ENCODE results near the gene FMN2.

DNA sequence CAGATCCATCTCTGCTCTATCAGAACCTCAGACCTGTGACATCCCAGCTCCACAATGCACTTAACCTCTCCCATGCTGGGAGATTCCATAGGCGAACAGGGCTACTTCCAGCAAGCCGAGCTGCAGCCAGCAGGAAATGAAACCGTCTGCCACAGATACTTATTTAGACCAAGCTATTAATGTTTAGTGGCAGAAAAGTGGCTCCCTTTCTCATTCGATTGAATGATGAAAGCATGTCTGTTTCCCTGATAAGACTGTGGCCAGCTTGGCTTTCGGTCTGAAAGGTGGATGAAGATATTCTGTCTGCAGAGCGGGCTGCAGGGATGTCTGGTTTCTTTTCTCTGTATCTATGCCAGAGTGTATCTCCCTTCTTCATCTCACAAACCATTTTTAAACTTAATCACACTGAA, 373.9 kb downstream of the FMN2 start:
- TF ChIP-seq ZNF501 (tag by site-specific recombination; IDR thresholded peaks at IDR 0.05), result no peak
- TF ChIP-seq ZNF202 (tag by site-specific recombination; IDR thresholded peaks at IDR 0.05; ENCODE audit: borderline replicate concordance), result no peak
- no peak for TF ChIP-seq CTCF (tag by site-specific recombination; IDR thresholded peaks at IDR 0.05)
- TF ChIP-seq ZNF280D (tag by site-specific recombination; IDR thresholded peaks at IDR 0.05), result no peak
- TF ChIP-seq, protein P1, sequence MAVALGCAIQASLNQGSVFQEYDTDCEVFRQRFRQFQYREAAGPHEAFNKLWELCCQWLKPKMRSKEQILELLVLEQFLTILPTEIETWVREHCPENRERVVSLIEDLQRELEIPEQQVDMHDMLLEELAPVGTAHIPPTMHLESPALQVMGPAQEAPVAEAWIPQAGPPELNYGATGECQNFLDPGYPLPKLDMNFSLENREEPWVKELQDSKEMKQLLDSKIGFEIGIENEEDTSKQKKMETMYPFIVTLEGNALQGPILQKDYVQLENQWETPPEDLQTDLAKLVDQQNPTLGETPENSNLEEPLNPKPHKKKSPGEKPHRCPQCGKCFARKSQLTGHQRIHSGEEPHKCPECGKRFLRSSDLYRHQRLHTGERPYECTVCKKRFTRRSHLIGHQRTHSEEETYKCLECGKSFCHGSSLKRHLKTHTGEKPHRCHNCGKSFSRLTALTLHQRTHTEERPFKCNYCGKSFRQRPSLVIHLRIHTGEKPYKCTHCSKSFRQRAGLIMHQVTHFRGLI (tag by site-specific recombination; IDR thresholded peaks at IDR 0.05), result no peak
- TF ChIP-seq, protein P2, sequence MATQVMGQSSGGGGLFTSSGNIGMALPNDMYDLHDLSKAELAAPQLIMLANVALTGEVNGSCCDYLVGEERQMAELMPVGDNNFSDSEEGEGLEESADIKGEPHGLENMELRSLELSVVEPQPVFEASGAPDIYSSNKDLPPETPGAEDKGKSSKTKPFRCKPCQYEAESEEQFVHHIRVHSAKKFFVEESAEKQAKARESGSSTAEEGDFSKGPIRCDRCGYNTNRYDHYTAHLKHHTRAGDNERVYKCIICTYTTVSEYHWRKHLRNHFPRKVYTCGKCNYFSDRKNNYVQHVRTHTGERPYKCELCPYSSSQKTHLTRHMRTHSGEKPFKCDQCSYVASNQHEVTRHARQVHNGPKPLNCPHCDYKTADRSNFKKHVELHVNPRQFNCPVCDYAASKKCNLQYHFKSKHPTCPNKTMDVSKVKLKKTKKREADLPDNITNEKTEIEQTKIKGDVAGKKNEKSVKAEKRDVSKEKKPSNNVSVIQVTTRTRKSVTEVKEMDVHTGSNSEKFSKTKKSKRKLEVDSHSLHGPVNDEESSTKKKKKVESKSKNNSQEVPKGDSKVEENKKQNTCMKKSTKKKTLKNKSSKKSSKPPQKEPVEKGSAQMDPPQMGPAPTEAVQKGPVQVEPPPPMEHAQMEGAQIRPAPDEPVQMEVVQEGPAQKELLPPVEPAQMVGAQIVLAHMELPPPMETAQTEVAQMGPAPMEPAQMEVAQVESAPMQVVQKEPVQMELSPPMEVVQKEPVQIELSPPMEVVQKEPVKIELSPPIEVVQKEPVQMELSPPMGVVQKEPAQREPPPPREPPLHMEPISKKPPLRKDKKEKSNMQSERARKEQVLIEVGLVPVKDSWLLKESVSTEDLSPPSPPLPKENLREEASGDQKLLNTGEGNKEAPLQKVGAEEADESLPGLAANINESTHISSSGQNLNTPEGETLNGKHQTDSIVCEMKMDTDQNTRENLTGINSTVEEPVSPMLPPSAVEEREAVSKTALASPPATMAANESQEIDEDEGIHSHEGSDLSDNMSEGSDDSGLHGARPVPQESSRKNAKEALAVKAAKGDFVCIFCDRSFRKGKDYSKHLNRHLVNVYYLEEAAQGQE (tag by site-specific recombination; IDR thresholded peaks at IDR 0.05), result no peak
- TF ChIP-seq, protein P3, sequence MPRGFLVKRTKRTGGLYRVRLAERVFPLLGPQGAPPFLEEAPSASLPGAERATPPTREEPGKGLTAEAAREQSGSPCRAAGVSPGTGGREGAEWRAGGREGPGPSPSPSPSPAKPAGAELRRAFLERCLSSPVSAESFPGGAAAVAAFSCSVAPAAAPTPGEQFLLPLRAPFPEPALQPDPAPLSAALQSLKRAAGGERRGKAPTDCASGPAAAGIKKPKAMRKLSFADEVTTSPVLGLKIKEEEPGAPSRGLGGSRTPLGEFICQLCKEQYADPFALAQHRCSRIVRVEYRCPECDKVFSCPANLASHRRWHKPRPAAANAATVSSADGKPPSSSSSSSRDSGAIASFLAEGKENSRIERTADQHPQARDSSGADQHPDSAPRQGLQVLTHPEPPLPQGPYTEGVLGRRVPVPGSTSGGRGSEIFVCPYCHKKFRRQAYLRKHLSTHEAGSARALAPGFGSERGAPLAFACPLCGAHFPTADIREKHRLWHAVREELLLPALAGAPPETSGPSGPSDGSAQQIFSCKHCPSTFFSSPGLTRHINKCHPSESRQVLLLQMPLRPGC (tag by site-specific recombination; IDR thresholded peaks at IDR 0.05), result no peak
- no peak for TF ChIP-seq WT1 (tag by site-specific recombination; IDR thresholded peaks at IDR 0.05)
- TF ChIP-seq ZNF23 (tag by site-specific recombination; IDR thresholded peaks at IDR 0.05; ENCODE audit: borderline replicate concordance), result no peak
- no peak for TF ChIP-seq ZNF549 (tag by site-specific recombination; IDR thresholded peaks at IDR 0.05)
- TF ChIP-seq, protein P4, sequence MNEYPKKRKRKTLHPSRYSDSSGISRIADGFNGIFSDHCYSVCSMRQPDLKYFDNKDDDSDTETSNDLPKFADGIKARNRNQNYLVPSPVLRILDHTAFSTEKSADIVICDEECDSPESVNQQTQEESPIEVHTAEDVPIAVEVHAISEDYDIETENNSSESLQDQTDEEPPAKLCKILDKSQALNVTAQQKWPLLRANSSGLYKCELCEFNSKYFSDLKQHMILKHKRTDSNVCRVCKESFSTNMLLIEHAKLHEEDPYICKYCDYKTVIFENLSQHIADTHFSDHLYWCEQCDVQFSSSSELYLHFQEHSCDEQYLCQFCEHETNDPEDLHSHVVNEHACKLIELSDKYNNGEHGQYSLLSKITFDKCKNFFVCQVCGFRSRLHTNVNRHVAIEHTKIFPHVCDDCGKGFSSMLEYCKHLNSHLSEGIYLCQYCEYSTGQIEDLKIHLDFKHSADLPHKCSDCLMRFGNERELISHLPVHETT (tag by site-specific recombination; IDR thresholded peaks at IDR 0.05), result no peak
- no peak for TF ChIP-seq TRIM28 (IDR thresholded peaks at IDR 0.05; ENCODE audit: borderline replicate concordance, low read length)
- no peak for TF ChIP-seq PRDM4 (tag by site-specific recombination; IDR thresholded peaks at IDR 0.05)
